ENCODE results near the gene LRRC75A.

Gene LRRC75A

DNA sequence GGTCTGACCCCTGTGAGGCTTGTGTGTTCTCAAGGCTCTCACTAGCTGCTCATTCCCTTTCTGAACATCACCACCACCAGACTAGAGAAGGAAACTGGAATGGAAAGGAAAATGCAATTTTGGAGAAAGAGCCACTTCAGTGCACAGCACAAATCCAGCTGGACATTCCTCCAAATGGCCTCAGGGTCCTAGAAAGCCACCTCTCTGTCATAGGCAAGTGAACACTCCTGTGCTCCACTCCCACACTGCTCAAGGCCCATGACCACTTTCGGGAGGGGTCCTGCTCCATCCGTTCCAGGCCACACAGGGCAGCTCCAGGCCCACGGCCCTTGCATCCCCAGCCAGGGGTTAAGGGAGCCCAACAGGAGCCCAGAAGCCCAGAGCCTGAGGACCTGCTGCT lies 2.6 kb downstream of the LRRC75A start:
- H3K27me3 ChIP-seq (ENCODE audit: insufficient read depth, poor library complexity, severe bottlenecking): no peaks in the 10 kb centered on the region
- no peak for TF ChIP-seq SPI1 (IDR thresholded peaks at IDR 0.05; ENCODE audit: borderline replicate concordance, low read depth)
- TF ChIP-seq, protein P1, sequence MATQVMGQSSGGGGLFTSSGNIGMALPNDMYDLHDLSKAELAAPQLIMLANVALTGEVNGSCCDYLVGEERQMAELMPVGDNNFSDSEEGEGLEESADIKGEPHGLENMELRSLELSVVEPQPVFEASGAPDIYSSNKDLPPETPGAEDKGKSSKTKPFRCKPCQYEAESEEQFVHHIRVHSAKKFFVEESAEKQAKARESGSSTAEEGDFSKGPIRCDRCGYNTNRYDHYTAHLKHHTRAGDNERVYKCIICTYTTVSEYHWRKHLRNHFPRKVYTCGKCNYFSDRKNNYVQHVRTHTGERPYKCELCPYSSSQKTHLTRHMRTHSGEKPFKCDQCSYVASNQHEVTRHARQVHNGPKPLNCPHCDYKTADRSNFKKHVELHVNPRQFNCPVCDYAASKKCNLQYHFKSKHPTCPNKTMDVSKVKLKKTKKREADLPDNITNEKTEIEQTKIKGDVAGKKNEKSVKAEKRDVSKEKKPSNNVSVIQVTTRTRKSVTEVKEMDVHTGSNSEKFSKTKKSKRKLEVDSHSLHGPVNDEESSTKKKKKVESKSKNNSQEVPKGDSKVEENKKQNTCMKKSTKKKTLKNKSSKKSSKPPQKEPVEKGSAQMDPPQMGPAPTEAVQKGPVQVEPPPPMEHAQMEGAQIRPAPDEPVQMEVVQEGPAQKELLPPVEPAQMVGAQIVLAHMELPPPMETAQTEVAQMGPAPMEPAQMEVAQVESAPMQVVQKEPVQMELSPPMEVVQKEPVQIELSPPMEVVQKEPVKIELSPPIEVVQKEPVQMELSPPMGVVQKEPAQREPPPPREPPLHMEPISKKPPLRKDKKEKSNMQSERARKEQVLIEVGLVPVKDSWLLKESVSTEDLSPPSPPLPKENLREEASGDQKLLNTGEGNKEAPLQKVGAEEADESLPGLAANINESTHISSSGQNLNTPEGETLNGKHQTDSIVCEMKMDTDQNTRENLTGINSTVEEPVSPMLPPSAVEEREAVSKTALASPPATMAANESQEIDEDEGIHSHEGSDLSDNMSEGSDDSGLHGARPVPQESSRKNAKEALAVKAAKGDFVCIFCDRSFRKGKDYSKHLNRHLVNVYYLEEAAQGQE (IDR thresholded peaks at IDR 0.05; ENCODE audit: insufficient replicate concordance, low read depth): no peak
- TF ChIP-seq GABPA (IDR thresholded peaks at IDR 0.05; ENCODE audit: low read depth): no peak
- no peak for TF ChIP-seq POLR2AphosphoS5 (IDR thresholded peaks at IDR 0.05; ENCODE audit: low read depth)
- TF ChIP-seq, protein P2, sequence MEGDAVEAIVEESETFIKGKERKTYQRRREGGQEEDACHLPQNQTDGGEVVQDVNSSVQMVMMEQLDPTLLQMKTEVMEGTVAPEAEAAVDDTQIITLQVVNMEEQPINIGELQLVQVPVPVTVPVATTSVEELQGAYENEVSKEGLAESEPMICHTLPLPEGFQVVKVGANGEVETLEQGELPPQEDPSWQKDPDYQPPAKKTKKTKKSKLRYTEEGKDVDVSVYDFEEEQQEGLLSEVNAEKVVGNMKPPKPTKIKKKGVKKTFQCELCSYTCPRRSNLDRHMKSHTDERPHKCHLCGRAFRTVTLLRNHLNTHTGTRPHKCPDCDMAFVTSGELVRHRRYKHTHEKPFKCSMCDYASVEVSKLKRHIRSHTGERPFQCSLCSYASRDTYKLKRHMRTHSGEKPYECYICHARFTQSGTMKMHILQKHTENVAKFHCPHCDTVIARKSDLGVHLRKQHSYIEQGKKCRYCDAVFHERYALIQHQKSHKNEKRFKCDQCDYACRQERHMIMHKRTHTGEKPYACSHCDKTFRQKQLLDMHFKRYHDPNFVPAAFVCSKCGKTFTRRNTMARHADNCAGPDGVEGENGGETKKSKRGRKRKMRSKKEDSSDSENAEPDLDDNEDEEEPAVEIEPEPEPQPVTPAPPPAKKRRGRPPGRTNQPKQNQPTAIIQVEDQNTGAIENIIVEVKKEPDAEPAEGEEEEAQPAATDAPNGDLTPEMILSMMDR (IDR thresholded peaks at IDR 0.05; ENCODE audit: insufficient read depth, low read length): no peak
- H3K27ac ChIP-seq (replicated peaks): no peak overlapping the region
- no peak for DNase-seq (ENCODE audit: low read depth in 1 of 2, low spot score in 1 of 2)
- H3K4me3 ChIP-seq (replicated peaks; ENCODE audit: insufficient read depth, low read length): no peak overlapping the region

DNA sequence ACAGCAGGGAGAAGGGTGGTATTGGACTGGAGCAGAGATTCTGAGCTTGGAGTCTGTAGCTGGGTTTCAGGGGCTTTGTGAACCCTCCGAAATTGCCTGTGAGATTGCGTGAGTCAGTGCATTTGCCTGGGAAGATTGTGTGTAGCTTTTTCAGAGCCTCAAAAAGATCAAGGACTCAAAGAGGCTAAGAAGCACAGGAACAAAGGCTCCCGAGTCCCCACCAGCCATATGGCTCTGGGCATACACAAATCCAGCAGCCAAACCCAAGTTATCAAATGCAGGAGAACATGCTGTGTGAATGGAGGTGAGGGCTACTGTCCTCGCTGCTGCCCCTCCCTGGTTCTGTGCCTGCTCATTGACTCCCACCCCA lies 3.0 kb downstream of the LRRC75A start:
- no peaks in the 10 kb centered on the region for H3K27me3 ChIP-seq (ENCODE audit: insufficient read depth, poor library complexity, severe bottlenecking)
- H3K27ac ChIP-seq (replicated peaks): no peak overlapping the region
- no peak overlapping the region for H3K4me3 ChIP-seq (replicated peaks; ENCODE audit: insufficient read depth, low read length)
- DNase-seq (ENCODE audit: low read depth in 1 of 2, low spot score in 1 of 2): no peak
- no peak for TF ChIP-seq SPI1 (IDR thresholded peaks at IDR 0.05; ENCODE audit: borderline replicate concordance, low read depth)
- TF ChIP-seq POLR2AphosphoS5 (IDR thresholded peaks at IDR 0.05; ENCODE audit: low read depth): no peak
- TF ChIP-seq GABPA (IDR thresholded peaks at IDR 0.05; ENCODE audit: low read depth): no peak
- TF ChIP-seq, protein P2 (IDR thresholded peaks at IDR 0.05; ENCODE audit: insufficient read depth, low read length): no peak
- TF ChIP-seq, protein P1 (IDR thresholded peaks at IDR 0.05; ENCODE audit: insufficient replicate concordance, low read depth): no peak

DNA sequence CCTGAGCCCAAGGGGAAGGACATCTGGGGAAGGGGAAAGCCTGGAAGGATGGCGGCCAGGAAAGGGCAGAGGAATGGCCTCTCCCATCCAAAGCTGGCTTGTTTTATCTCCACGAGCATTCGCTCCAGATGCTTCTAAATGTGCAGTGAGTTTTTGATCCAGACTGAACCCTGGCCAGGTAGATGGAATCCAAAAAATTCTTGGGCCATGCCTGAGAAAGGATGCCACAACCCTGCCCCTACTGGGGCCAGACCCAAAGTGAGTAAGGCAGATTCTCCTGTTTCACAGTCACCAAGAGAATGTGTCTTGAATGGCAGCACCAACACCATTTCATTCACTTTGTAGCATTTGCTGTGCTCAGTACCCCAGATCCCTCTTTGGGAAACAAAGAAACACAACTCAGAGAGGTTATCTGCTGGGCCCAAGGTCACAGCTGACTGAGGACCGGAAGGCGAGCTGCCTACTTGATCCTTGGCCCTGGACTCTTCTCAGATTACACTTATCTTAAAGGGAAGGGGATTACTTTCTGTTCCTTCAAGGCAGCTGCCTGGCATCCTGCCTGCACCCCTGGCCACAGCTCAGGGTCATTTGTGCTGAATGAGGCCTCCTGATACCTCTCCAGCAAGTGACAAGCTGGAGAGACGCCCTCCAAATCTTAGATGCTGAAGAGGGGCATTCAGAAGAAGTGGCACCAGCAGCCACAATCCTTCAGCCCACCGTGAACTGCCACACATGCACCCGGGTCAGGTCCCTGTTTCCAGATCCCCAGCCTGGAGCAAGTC lies 3.6 kb downstream of the LRRC75A start:
- H3K4me3 ChIP-seq (replicated peaks; ENCODE audit: insufficient read depth, low read length): no peak overlapping the region
- TF ChIP-seq POLR2AphosphoS5 (IDR thresholded peaks at IDR 0.05; ENCODE audit: low read depth) (no peak), GABPA (IDR thresholded peaks at IDR 0.05; ENCODE audit: low read depth) (no peak)
- H3K27ac ChIP-seq (replicated peaks): no peak overlapping the region
- H3K27me3 ChIP-seq (ENCODE audit: insufficient read depth, poor library complexity, severe bottlenecking): no peaks in the 10 kb centered on the region
- no peak for DNase-seq (ENCODE audit: low read depth in 1 of 2, low spot score in 1 of 2)

DNA sequence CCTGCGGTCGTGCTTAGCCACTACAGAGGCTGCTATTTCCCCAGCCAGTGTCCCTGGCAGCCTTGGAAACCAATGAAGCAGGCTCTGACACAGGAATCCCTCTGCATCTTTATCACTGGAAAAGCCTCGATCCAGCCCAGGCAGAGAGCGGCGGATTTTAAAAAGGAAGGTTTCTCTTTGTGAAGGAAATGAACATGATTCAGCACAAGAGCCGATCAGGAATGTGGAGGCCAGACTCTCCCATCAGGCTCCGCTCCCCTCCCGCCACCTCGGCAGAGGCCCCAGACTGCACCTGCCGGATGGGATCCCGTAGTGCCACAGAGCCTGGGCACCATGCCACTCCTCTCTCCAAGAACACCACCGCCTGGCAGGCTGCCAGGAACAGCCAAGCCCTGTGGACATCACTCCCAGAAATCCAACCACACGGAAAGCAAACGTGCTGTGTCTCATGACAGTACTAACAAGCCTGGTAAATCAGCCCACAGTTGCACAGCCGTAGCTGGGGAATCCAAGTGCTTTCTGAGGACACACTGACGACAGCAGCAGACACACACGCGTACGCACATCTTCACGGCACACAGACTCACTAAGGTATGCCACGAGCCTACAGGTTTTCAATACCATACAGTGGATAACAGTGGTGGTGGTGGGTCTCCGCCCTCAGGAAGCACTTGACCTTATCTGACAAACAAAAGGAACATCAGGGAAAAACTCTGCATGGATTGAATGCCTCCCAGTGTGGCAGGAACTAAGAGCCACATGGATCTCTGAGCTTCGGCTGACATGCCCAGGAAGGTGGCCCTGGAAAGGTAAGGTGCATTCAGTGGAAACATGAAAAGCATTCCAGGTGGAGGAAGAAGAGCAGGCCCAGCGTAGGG lies 5.4 kb downstream of the LRRC75A start:
- TF ChIP-seq GABPA (IDR thresholded peaks at IDR 0.05; ENCODE audit: low read depth) (no peak), POLR2AphosphoS5 (IDR thresholded peaks at IDR 0.05; ENCODE audit: low read depth) (no peak), SPI1 (IDR thresholded peaks at IDR 0.05; ENCODE audit: borderline replicate concordance, low read depth) (no peak)
- TF ChIP-seq, protein P1 (IDR thresholded peaks at IDR 0.05; ENCODE audit: insufficient replicate concordance, low read depth): no peak
- TF ChIP-seq, protein P2 (IDR thresholded peaks at IDR 0.05; ENCODE audit: insufficient read depth, low read length): no peak
- no peak overlapping the region for H3K27ac ChIP-seq (replicated peaks)
- no peak for DNase-seq (ENCODE audit: low read depth in 1 of 2, low spot score in 1 of 2)
- H3K27me3 ChIP-seq (ENCODE audit: insufficient read depth, poor library complexity, severe bottlenecking): no peaks in the 10 kb centered on the region
- H3K4me3 ChIP-seq (replicated peaks; ENCODE audit: insufficient read depth, low read length): no peak overlapping the region
